ENCODE results near the gene TRMT112.

The TRMT112 gene

GRCh38 chr11:64275841-64276240 lies 41.5 kb downstream of the TRMT112 start:
- DNase-seq (ENCODE audit: low read depth, low spot score) = no peak

GRCh38 chr11:64275031-64275800 lies 42.1 kb downstream of the TRMT112 start:
- DNase-seq (ENCODE audit: low read depth, low spot score) = no peak

GRCh38 chr11:64269540-64270220 lies 47.7 kb downstream of the TRMT112 start:
- DNase-seq (ENCODE audit: low read depth, low spot score) = peak; percentile 95

GRCh38 chr11:64268893-64269539 lies 48.3 kb downstream of the TRMT112 start:
- no peak for DNase-seq (ENCODE audit: low read depth, low spot score)

GRCh38 chr11:64268025-64268892 lies 49.1 kb downstream of the TRMT112 start:
- DNase-seq (ENCODE audit: low read depth, low spot score) = no peak

- DNase-seq (ENCODE audit: low read depth, low spot score) = no peak
These were observed 50.0 kb downstream of the TRMT112 start for GRCh38 chr11:64267207-64267945.
